GM12875 (cell line): ENCODE data around the gene C10orf71.

ENCODE experiments used
- H3K4me3 ChIP-seq: one replicate; pipeline ENCODE4 v1.5.1; 2011; ENCODE audit warnings: low read depth, low read length, control low read depth
- CTCF ChIP-seq: IDR thresholded peaks from 2 replicates; pipeline ENCODE4 v1.5.1; 2011; ENCODE audit warnings: low read depth, mild to moderate bottlenecking, control low read depth, inconsistent platforms, low read length, moderate library complexity, borderline replicate concordance; ENCODE audit not compliant: insufficient read depth

The C10orf71 gene

DNA sequence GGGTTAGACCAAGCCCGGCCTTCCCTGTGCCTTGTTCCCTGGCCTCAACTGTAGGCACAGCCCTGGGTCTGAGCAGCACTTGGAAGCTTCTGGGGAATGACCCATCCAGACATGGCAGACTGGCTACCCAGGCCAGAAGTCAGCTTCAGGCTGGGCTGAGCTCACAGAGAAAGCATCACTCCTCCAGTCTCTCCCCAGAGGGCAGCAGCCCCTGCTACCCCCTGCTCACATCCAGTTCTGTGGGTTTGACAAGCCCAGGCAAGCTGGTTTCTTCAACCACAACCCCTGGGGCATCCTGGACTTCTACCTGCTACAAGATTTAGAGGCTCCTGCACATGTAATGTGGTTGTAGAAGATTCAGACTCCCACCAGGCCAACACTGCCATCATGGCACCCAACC, 9.0 kb downstream of the C10orf71 start:
- no peak overlapping the region for H3K4me3 ChIP-seq
- TF ChIP-seq CTCF: no peak

GRCh38 chr10:49308881-49309280, 9.9 kb downstream of the C10orf71 start:
- no peak overlapping the region for H3K4me3 ChIP-seq
- TF ChIP-seq CTCF: no peak

DNA sequence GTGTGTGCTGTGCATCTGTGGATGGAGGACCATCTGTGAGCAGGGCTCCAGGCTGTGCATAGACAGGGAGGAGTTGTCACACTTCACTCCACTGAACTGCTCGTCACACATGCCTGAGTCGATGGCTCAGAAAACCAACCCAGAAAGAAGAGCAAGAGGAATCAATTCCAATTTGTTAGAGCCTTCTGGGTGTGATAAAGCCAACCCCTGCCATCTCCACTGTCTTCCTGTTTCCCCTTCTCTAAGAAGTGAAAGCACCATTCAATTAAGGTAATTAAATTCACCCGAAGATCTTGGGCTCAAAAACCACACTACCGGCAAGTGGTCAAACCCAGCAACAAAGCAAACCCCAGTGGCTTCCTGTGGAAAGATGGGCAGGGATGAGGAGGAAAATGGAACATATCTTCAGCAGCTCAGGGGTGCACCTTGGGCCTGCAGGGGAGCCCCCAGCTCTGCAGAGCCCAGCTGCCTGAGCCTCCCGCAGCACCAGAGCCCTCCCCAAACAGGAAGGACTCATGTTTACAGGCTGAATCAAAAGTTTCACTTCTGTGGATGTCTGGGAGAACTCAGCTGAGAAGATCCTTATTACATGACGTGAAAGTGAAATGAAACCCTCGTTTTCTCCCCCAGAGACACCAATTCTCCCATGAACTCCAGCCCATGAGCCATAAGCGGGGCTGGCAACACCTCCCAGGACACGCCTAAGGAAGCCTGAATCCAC, 10.9 kb downstream of the C10orf71 start:
- TF ChIP-seq CTCF: no peak
- no peak overlapping the region for H3K4me3 ChIP-seq

- no peak for TF ChIP-seq CTCF
- H3K4me3 ChIP-seq: no peak overlapping the region
Measured at GRCh38 chr10:49310460-49310859, 11.5 kb downstream of the C10orf71 start.

- TF ChIP-seq CTCF: no peak
- no peak overlapping the region for H3K4me3 ChIP-seq
Measured at GRCh38 chr10:49310901-49311554, 12.1 kb downstream of the C10orf71 start.

GRCh38 chr10:49311555-49312236, 12.7 kb downstream of the C10orf71 start:
- no peak for TF ChIP-seq CTCF
- H3K4me3 ChIP-seq: no peak overlapping the region

- TF ChIP-seq CTCF: no peak
- no peak overlapping the region for H3K4me3 ChIP-seq
Measured at GRCh38 chr10:49312246-49312869, 13.4 kb downstream of the C10orf71 start.
